Lower lobe of right lung (tissue), 2 donors: ENCODE data around the gene OCLN. TPM values are rescaled to one million over a fixed set of nuclear protein-coding genes. Genes with fewer than 3 reads are reported as not detected.

Experiments
- ATAC-seq, 2 donors: fragments of 200-7000 bp; cut with Tn5 transposase; one replicate each; pipeline ENCODE4 v1.9.1; 2020 to 2022; ENCODE audit warnings: mild to moderate bottlenecking in 2 of 2, moderate library complexity in 2 of 2
- DNase-seq: peaks from one replicate; pipeline ENCODE4 v3.0.0-alpha.2; 2020
- H3K27ac ChIP-seq: fragments of 200-600 bp; one replicate; pipeline ENCODE4 v1.8.0; 2022
- H3K27me3 ChIP-seq: fragments of 200-600 bp; one replicate; pipeline ENCODE4 v1.8.0; 2022; ENCODE audit warnings: low read depth
- H3K36me3 ChIP-seq: fragments of 200-600 bp; one replicate; pipeline ENCODE4 v1.8.0; 2022; ENCODE audit warnings: mild to moderate bottlenecking
- H3K4me1 ChIP-seq: fragments of 200-600 bp; one replicate; pipeline ENCODE4 v1.8.0; 2022
- H3K4me3 ChIP-seq: fragments of 200-600 bp; one replicate; pipeline ENCODE4 v1.8.0; 2022; ENCODE audit warnings: mild to moderate bottlenecking
- H3K9me3 ChIP-seq: fragments of 200-600 bp; one replicate; pipeline ENCODE4 v1.8.0; 2022
- CTCF ChIP-seq: fragments of 200-600 bp; IDR thresholded peaks from one replicate; pipeline ENCODE4 v1.8.0; 2022; ENCODE audit warnings: antibody characterized with exemption, mild to moderate bottlenecking
- intact Hi-C: fragments of 100-400 bp; cut with DNase I; formaldehyde crosslinking; loops from one replicate; pipeline ENCODE4 v1.11.0; 2022
- total RNA-seq: library from RNA; stranded (reverse); fragmentation: NEBNext Ultra II Directional; extraction: Animal tissue kit (Norgen Biotek cat#: 25700); gene quantifications from one replicate; pipeline ENCODE4 v1.2.1, GENCODE V29; 2021
- donor health status: DM: no; HTN: yes; CAD: no; lungs with severe emphysema.

The OCLN gene
- total RNA-seq, 1 donor from 2014 or later: 121 TPM

DNA sequence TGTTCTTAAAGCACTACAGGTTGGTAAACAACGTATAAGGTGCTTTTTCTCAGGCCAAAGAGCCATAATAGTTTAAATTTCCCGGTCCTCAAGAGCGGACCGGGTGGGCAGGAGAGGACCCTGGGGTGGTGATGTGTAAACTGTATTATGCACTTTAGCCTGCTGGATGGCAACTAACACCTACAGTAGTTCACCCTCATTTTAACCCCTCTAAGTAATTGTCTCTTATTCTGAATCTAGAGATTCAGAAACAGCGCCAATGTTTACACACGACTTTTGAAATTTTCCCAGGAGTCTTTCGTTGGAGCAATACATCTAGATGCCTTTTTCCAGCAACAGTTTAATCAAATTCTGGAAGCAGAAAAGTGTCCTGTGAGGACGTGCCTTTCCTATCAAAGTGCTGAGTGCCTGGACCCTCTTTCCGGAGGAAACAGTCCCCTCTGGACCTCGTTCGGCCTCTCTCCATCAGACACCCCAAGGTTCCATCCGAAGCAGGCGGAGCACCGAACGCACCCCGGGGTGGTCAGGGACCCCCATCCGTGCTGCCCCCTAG lies 676 bp upstream of the OCLN start:
- H3K9me3 ChIP-seq: no peaks in the 10 kb centered on the region
- no peak for TF ChIP-seq CTCF
- peak overlapping the region; percentile 92 for H3K27ac ChIP-seq
- ATAC-seq (no peak), DNase-seq (no peak)
- H3K4me1 ChIP-seq: peaks cover 28% of the 10 kb centered on the region
- H3K36me3 ChIP-seq: no peaks in the 10 kb centered on the region
- H3K27me3 ChIP-seq: peaks cover 18% of the 10 kb centered on the region
- H3K4me3 ChIP-seq: peak overlapping the region; percentile 87
- intact Hi-C loops: no loop called here

DNA sequence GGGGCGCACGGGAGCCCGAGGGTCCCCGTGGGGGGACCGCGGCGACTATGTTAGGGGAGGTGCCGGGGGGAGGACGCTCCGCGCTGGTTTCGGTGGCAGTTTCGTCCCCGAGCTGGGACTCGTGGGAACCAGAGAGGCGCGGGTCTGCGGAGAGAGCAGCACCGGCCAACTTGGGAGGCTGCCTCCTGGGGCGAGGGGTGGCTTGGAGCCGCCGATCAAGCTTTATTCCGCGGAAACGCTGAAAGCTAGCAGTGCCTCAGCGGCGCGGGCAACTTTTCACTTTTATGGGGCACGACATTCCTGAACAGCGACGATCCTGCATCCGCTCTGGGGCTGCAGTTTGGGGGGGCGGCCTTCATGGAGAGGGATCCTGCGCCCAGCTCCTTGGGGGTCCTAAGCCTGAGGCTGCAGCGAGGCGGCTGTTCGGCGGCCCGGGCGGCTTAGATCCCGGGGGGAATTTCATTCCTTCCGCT lies 369 bp downstream of the OCLN start:
- TF ChIP-seq CTCF: no peak
- intact Hi-C loops: no loop called here
- Histone ChIP-seq H3K4me1 (peaks cover 28% of the 10 kb centered on the region), H3K36me3 (no peaks in the 10 kb centered on the region), H3K9me3 (no peaks in the 10 kb centered on the region), H3K27ac (peak overlapping the region; percentile 92), H3K4me3 (peak overlapping the region; percentile 87), H3K27me3 (peaks cover 18% of the 10 kb centered on the region)
- ATAC-seq (peak; percentile 57 to 61), DNase-seq (peak; percentile 60)

- H3K9me3 ChIP-seq: no peaks in the 10 kb centered on the region
- no peaks in the 10 kb centered on the region for H3K36me3 ChIP-seq
- no peak for TF ChIP-seq CTCF
- peaks cover 18% of the 10 kb centered on the region for H3K27me3 ChIP-seq
- DNase-seq (peak; percentile 73), ATAC-seq (peak; percentile 67 to 70)
- intact Hi-C loops: no loop called here
- H3K27ac ChIP-seq: peak overlapping the region; percentile 92
- peak overlapping the region; percentile 87 for H3K4me3 ChIP-seq
- H3K4me1 ChIP-seq: peaks cover 29% of the 10 kb centered on the region
Observed at GRCh38 chr5:69493396-69494133, 975 bp downstream of the OCLN start.

- Histone ChIP-seq H3K9me3 (no peaks in the 10 kb centered on the region), H3K27ac (peak overlapping the region; percentile 92), H3K4me1 (peaks cover 33% of the 10 kb centered on the region), H3K27me3 (peaks cover 18% of the 10 kb centered on the region), H3K36me3 (no peaks in the 10 kb centered on the region), H3K4me3 (peak overlapping the region; percentile 87)
- DNase-seq: no peak
- intact Hi-C loops: no loop called here
- TF ChIP-seq CTCF: no peak
- no peak for ATAC-seq
Observed at GRCh38 chr5:69494452-69494851, 1.9 kb downstream of the OCLN start.

GRCh38 chr5:69497006-69497520 lies 4.5 kb downstream of the OCLN start:
- no peaks in the 10 kb centered on the region for H3K36me3 ChIP-seq
- no peaks in the 10 kb centered on the region for H3K9me3 ChIP-seq
- no peak overlapping the region for H3K27ac ChIP-seq
- H3K4me3 ChIP-seq: no peak overlapping the region
- no peak for TF ChIP-seq CTCF
- ATAC-seq: no peak
- intact Hi-C loops: no loop called here
- DNase-seq: no peak
- peaks cover 16% of the 10 kb centered on the region for H3K27me3 ChIP-seq
- H3K4me1 ChIP-seq: peaks cover 37% of the 10 kb centered on the region
